OCI-LY7 (cell line): ENCODE data around the gene ENHO. TPM values are rescaled to one million over a fixed set of nuclear protein-coding genes. Genes with fewer than 3 reads are reported as not detected.

Experiments used
- BruUV-seq: library from RNA; stranded (reverse); fragments of 400-500 nt; replicated peaks from 2 replicates; lab custom pipeline; 2021; lab: Mats Ljungman, UMichigan
- CTCF ChIA-PET: fragments of 300-600 bp; sonication (Branson Sonifier 250); formaldehyde crosslinking; loops from one replicate; lab custom pipeline; 2022; ENCODE audit warnings: antibody characterized with exemption; ENCODE audit not compliant: unreplicated experiment; lab: Charles Lee
- POLR2A ChIA-PET: fragments of 300-600 bp; sonication (Branson Sonifier 250); formaldehyde crosslinking; loops from one replicate; lab custom pipeline; 2022; ENCODE audit warnings: antibody characterized with exemption; lab: Charles Lee
- DNase-seq: peaks from one replicate; pipeline ENCODE4 v3.0.0-alpha.2; 2015; ENCODE audit warnings: low spot score
- H2AFZ ChIP-seq: fragments of 200-600 bp; sonication (generic), shearing (Covaris generic); 2 replicates; pipeline ENCODE4 v1.6.1; 2014; ENCODE audit warnings: mild to moderate bottlenecking, antibody characterized with exemption, low read length, moderate library complexity
- H3K27ac ChIP-seq: fragments of 200-600 bp; sonication (generic); 2 replicates; pipeline ENCODE4 v1.5.1; 2014; ENCODE audit warnings: mixed run types, low read depth, mild to moderate bottlenecking, moderate library complexity, low read length, inconsistent platforms; ENCODE audit not compliant: poor library complexity, severe bottlenecking
- H3K36me3 ChIP-seq: fragments of 200-600 bp; sonication (generic); 2 replicates; pipeline ENCODE4 v1.6.1; 2014; ENCODE audit warnings: mild to moderate bottlenecking, antibody characterized with exemption, low read length, moderate library complexity, mixed read lengths; ENCODE audit not compliant: insufficient read depth
- H3K4me1 ChIP-seq: fragments of 200-600 bp; sonication (generic); 2 replicates; pipeline ENCODE4 v1.5.1; 2014; ENCODE audit warnings: mild to moderate bottlenecking, low read length; ENCODE audit not compliant: insufficient read depth, poor library complexity, severe bottlenecking
- H3K4me2 ChIP-seq: fragments of 200-600 bp; sonication (generic); 2 replicates; pipeline ENCODE4 v1.6.1; 2014; ENCODE audit warnings: mild to moderate bottlenecking, low read length
- H3K4me3 ChIP-seq: fragments of 200-600 bp; sonication (generic); 2 replicates; pipeline ENCODE4 v1.5.1; 2014; ENCODE audit warnings: mild to moderate bottlenecking, low read depth, low read length; ENCODE audit not compliant: poor library complexity, severe bottlenecking
- H3K79me2 ChIP-seq: fragments of 200-600 bp; sonication (generic); 2 replicates; pipeline ENCODE4 v1.6.1; 2016; ENCODE audit warnings: low read depth, mild to moderate bottlenecking, low read length, moderate library complexity, mixed read lengths; ENCODE audit not compliant: insufficient read depth
- H3K9me2 ChIP-seq: fragments of 200-600 bp; sonication (generic); 2 replicates; pipeline ENCODE4 v1.6.1; 2016; ENCODE audit warnings: mild to moderate bottlenecking, low read length, mixed read lengths; ENCODE audit not compliant: insufficient read depth
- H3K9me3 ChIP-seq: fragments of 200-600 bp; sonication (generic); 2 replicates; pipeline ENCODE4 v1.6.1; 2014; ENCODE audit warnings: mild to moderate bottlenecking, mixed run types, low read length, mixed read lengths
- H4K20me1 ChIP-seq: fragments of 200-600 bp; sonication (generic); 2 replicates; pipeline ENCODE4 v1.6.1; 2014; ENCODE audit warnings: mild to moderate bottlenecking, antibody characterized with exemption, low read length, moderate library complexity, mixed read lengths; ENCODE audit not compliant: insufficient read depth
- EZH2phosphoT487 ChIP-seq: fragments of 200-600 bp; sonication (generic); IDR thresholded peaks from 2 replicates; pipeline ENCODE4 v1.6.1; 2018; ENCODE audit warnings: low read depth, borderline replicate concordance, mild to moderate bottlenecking, mixed run types, antibody characterized with exemption, low read length, moderate library complexity, mixed read lengths
- intact Hi-C: fragments of 100-400 bp; cut with micrococcal nuclease; formaldehyde crosslinking; loops from one replicate; pipeline ENCODE4 v1.10.0; 2022; ENCODE audit not compliant: unreplicated experiment
- total RNA-seq, 2 experiments: library from RNA; depleted of rRNA in 1 of 2; stranded (reverse); fragments of >200 nt in 1 of 2; shearing (Covaris generic) in 1 of 2; gene quantifications; 2 replicates each; pipeline ENCODE4 v1.2.3, GENCODE V29; 2014 to 2022
- TF ChIP-seq, protein P1 (sequence below): fragments of 200-600 bp; sonication (generic); conservative IDR thresholded peaks from 2 replicates; pipeline ENCODE4 v1.5.1; 2014; ENCODE audit warnings: mild to moderate bottlenecking, antibody characterized with exemption, low read length, moderate library complexity, mixed read lengths

Gene ENHO
- total RNA-seq, 2 experiments from 2014 or later = 0.91 TPM; not detected in 1

DNA sequence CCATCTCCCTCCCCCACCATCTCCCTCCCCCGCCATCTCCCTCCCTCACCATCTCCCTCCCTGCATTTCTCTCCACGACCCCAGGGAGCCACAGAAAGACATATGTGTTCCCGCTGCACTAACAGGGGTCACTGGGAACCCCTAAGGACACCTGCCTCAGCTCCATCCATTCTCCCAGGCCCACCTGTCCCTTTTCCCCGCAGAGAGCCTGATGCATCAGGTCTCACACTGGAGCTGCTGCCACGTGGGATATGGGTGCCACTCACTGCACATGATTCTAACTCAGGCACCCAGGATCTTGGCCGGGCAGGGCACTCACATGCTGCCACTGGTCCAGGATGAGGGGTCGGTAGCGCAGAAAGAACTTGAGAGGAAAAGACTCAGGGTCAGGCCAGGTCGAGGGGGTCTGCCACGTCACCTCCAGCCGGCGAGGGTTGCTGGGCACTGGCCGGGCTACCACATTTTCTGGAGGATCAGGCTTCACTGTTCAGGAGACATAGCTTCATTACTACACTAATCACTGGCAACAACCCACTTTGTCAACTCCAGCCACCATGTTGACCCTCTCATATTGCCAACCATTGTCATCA is 33.2 kb upstream of the ENHO start:
- H2AFZ ChIP-seq = no peak overlapping the region
- no peaks in the 10 kb centered on the region for H3K9me3 ChIP-seq
- H3K4me3 ChIP-seq = no peak overlapping the region
- POLR2A ChIA-PET = no interaction called here
- no peak overlapping the region for H3K27ac ChIP-seq
- BruUV-seq = no TSS peak
- no peaks in the 10 kb centered on the region for H3K9me2 ChIP-seq
- no peak for DNase-seq
- intact Hi-C loops = no loop called here
- TF ChIP-seq, protein P1, sequence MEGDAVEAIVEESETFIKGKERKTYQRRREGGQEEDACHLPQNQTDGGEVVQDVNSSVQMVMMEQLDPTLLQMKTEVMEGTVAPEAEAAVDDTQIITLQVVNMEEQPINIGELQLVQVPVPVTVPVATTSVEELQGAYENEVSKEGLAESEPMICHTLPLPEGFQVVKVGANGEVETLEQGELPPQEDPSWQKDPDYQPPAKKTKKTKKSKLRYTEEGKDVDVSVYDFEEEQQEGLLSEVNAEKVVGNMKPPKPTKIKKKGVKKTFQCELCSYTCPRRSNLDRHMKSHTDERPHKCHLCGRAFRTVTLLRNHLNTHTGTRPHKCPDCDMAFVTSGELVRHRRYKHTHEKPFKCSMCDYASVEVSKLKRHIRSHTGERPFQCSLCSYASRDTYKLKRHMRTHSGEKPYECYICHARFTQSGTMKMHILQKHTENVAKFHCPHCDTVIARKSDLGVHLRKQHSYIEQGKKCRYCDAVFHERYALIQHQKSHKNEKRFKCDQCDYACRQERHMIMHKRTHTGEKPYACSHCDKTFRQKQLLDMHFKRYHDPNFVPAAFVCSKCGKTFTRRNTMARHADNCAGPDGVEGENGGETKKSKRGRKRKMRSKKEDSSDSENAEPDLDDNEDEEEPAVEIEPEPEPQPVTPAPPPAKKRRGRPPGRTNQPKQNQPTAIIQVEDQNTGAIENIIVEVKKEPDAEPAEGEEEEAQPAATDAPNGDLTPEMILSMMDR = no peak
- TF ChIP-seq EZH2phosphoT487 = no peak
- H3K79me2 ChIP-seq = no peaks in the 10 kb centered on the region
- H4K20me1 ChIP-seq = no peaks in the 10 kb centered on the region
- H3K36me3 ChIP-seq = no peaks in the 10 kb centered on the region
- CTCF ChIA-PET = no interaction called here
- no peak overlapping the region for H3K4me2 ChIP-seq
- no peaks in the 10 kb centered on the region for H3K4me1 ChIP-seq

DNA sequence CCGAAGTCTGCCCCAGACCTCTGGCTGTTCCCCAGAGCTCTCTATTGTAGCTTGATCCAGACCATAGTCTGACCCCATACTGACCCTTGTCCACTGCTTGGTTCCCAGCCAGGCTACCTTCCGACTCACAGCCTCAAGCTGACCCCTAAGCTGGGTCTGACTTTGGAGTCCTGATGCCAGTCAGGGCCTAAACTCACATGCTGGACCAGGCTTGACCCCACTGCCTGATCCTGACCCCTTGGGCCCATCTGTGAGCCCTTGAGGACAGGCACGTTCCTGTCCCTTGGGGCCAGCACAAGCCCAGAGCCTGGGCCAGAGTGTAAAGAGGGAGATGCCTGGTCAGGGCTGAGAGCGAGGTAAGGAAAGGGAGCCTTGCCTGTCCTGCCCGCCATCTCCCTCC is 32.7 kb upstream of the ENHO start:
- no peaks in the 10 kb centered on the region for H3K4me1 ChIP-seq
- no peak for DNase-seq
- H2AFZ ChIP-seq = no peak overlapping the region
- no peaks in the 10 kb centered on the region for H4K20me1 ChIP-seq
- no peak overlapping the region for H3K4me2 ChIP-seq
- CTCF ChIA-PET = interaction anchor here (0.5 kb wide), 1 partner anchor 15 kb away, joined by 5 read pairs; no protein-coding TSS in a partner anchor
- intact Hi-C loops = no loop called here
- TF ChIP-seq EZH2phosphoT487 = no peak
- TF ChIP-seq, protein P1 = no peak
- no peak overlapping the region for H3K27ac ChIP-seq
- H3K9me3 ChIP-seq = no peaks in the 10 kb centered on the region
- no TSS peak for BruUV-seq
- no peaks in the 10 kb centered on the region for H3K36me3 ChIP-seq
- no peak overlapping the region for H3K4me3 ChIP-seq
- H3K79me2 ChIP-seq = no peaks in the 10 kb centered on the region
- no peaks in the 10 kb centered on the region for H3K9me2 ChIP-seq
- POLR2A ChIA-PET = no interaction called here

DNA sequence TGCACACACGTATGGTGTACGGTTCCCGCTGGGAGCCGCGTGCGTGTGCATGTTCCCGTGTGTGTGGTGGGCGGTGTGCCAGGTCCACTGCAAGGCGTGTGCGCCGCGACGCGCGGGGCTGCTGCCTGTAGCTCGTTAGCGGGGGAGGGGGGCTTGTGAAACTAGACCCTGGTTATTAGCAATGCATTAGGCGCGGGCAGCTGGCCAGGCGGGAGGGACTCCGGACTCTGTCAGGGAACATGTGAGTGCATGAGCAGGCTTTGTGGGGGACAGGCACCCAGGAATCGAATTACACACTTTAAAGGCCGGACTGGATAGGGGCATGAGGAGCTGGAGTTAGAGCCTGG is 32.2 kb upstream of the ENHO start:
- DNase-seq = no peak
- Histone ChIP-seq H3K4me3 (no peak overlapping the region), H3K4me2 (no peak overlapping the region), H3K9me3 (no peaks in the 10 kb centered on the region), H3K9me2 (no peaks in the 10 kb centered on the region), H3K27ac (no peak overlapping the region), H4K20me1 (no peaks in the 10 kb centered on the region), H3K4me1 (no peaks in the 10 kb centered on the region), H3K79me2 (no peaks in the 10 kb centered on the region), H2AFZ (no peak overlapping the region), H3K36me3 (no peaks in the 10 kb centered on the region)
- CTCF ChIA-PET = interaction anchor here (0.5 kb wide), 1 partner anchor 14 kb away, joined by 5 read pairs; no protein-coding TSS in a partner anchor
- TF ChIP-seq, protein P1 = no peak
- TF ChIP-seq EZH2phosphoT487 = no peak
- intact Hi-C loops = no loop called here
- no TSS peak for BruUV-seq
- POLR2A ChIA-PET = no interaction called here
